ENCODE results near the gene FAHD1. TPM values are rescaled to one million over a fixed set of nuclear protein-coding genes. Genes with fewer than 3 reads are reported as not detected.

Gene FAHD1
- total RNA-seq, 6 experiments from 2014 or later: 25.5 to 96.5 (median 36.0) TPM

DNA sequence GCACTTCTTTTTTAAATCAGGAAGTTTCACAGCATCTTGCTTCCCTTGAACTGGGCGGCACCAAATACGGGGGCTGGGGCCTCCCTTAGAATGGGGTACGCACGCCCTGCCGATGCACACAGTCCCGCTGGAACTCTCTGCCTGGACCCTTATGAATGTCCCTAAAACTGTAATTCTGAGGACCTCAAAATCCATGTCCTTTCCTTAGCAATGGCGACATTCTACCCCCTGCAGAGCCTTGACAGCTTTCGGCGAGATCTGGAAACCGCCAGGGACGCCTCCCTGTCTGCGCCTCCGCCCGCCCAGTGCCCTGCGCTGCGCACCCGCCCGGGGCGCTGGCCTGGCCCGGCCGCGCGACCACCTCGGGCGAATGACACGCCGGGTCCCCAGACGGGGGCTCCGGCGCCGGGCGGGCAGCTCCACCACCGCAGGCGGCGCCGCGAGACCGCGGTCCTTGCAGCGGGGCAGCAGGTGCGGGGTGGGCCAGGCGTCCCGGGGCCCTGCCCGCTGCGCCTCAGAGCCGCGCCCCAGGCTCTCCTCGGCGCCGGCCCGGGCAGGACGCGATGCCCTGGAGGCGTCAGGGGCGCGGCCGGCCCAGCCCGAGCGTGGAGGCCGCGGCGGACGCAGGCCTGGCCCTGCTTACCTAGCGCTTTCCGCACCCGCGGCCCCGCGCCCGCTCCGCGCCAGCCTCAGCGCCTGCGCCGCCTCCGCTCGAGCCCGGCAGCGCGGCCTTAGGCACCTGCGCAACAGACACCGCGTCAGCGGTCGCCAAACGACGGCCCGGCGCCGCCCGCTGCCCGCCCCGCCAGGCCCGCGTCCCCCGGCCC, 929 bp upstream of the FAHD1 start:
- 0% methylated on average over 14 of the region's 96 CpGs for WGBS (ENCODE audit: insufficient coverage, low coverage, low lambda C conversion rate, missing lambda C conversion rate)
- Histone ChIP-seq H3K27me3 (no peaks in the 10 kb centered on the region), H3K9me3 (no peaks in the 10 kb centered on the region), H3K36me3 (peaks cover 0 to 18% (median 11%) of the 10 kb centered on the region in 4 donors), H3K27ac (peak overlapping the region; percentile 63 to 86 (median 65)), H3K4me3 (peak overlapping the region; percentile 96 to 99 (median 98)), H3K4me1 (peaks cover 0 to 57% (median 12%) of the 10 kb centered on the region in 4 donors)
- no peak for TF ChIP-seq POLR2A (IDR thresholded peaks at IDR 0.05)
- TF ChIP-seq, protein P1, sequence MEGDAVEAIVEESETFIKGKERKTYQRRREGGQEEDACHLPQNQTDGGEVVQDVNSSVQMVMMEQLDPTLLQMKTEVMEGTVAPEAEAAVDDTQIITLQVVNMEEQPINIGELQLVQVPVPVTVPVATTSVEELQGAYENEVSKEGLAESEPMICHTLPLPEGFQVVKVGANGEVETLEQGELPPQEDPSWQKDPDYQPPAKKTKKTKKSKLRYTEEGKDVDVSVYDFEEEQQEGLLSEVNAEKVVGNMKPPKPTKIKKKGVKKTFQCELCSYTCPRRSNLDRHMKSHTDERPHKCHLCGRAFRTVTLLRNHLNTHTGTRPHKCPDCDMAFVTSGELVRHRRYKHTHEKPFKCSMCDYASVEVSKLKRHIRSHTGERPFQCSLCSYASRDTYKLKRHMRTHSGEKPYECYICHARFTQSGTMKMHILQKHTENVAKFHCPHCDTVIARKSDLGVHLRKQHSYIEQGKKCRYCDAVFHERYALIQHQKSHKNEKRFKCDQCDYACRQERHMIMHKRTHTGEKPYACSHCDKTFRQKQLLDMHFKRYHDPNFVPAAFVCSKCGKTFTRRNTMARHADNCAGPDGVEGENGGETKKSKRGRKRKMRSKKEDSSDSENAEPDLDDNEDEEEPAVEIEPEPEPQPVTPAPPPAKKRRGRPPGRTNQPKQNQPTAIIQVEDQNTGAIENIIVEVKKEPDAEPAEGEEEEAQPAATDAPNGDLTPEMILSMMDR (IDR thresholded peaks at IDR 0.05): peak in 1 of 4 donors; percentile 8
- intact Hi-C loops (cut with DNase I): no loop called here
- ATAC-seq (peak; percentile 0 to 11 (median 2)), DNase-seq (peak in 2 of 3 donors; percentile 62 to 77)

DNA sequence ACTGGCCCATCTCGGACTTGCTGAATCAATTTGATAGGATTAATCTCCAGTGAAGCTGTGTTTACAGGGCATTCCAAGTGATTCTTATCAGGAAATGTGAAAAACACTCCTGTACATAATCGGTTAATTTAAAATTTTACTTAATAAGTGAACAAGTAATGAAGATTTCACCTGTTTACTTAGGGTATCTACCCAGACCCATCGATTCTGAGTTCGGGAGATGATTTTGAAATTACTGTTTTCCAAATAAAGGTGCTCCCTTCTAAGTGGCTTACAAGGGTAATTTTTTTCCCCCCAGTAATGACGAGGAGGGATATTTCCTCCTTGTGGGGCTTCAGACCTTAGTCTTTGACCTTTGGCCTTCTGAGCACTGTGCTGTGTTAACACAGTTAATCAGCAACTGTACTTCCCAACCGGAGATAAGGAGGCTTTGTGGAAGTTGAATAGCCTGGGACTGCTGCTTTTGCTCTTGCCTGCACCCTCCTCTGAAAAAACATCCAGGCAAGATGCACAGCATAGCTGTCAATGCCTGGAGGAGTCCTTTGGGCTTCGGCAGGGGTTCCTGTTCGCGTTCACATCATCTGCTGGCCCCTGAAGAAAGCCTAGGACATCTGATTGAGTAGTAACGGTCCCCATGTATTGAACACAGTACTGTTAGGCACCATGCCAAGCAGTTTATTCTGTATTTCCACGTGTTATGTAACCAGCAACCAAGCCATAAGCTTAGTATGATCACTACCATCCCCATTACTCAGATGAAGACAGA, 1.8 kb downstream of the FAHD1 start:
- ATAC-seq (peak in 3 of 4 donors; percentile 2 to 22 (median 11)), DNase-seq (no peak)
- Histone ChIP-seq H3K9me3 (no peaks in the 10 kb centered on the region), H3K36me3 (no peaks in the 10 kb centered on the region), H3K4me3 (peak overlapping the region; percentile 96 to 99 (median 98)), H3K27me3 (no peaks in the 10 kb centered on the region), H3K27ac (peak overlapping the region; percentile 53 to 86 (median 80)), H3K4me1 (peaks cover 0 to 67% (median 7%) of the 10 kb centered on the region in 4 donors)
- TF ChIP-seq, protein P1 (IDR thresholded peaks at IDR 0.05): no peak
- peak; percentile 22 for TF ChIP-seq POLR2A (IDR thresholded peaks at IDR 0.05)
- 28% methylated on average over 11 of the region's 11 CpGs for WGBS (ENCODE audit: insufficient coverage, low coverage, low lambda C conversion rate, missing lambda C conversion rate)
- intact Hi-C loops (cut with DNase I): no loop called here

DNA sequence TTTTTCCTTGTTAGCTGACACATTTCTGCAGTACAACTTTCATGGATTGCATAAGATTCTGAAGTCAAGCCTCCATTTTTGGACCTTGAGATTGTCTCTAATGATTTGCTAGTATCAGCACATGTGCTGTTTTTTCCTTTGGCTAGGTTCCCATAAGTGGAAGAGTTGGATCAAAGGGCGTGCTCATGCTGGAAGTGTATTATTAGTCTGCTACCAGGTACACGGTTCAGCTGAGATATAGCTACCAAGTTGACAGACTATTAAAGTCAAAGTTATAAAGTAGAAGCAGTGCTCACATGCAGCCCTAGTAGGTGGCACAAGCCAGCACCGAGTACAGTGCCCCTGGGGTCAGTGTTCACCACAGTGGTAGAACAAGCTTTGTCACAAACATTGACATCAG, 3.2 kb downstream of the FAHD1 start:
- Histone ChIP-seq H3K9me3 (no peaks in the 10 kb centered on the region), H3K27ac (peak overlapping the region in 2 of 3 donors; percentile 53 to 86), H3K4me1 (peaks cover 0 to 60% (median 8%) of the 10 kb centered on the region in 4 donors), H3K4me3 (peak overlapping the region; percentile 96 to 99 (median 98)), H3K27me3 (no peaks in the 10 kb centered on the region), H3K36me3 (no peaks in the 10 kb centered on the region)
- TF ChIP-seq, protein P1 (IDR thresholded peaks at IDR 0.05): no peak
- TF ChIP-seq POLR2A (IDR thresholded peaks at IDR 0.05): no peak
- 25% methylated on average over 3 of the region's 3 CpGs for WGBS (ENCODE audit: insufficient coverage, low coverage, low lambda C conversion rate, missing lambda C conversion rate)
- DNase-seq (peak; percentile 38 to 86 (median 78)), ATAC-seq (peak; percentile 15 to 57 (median 35))
- intact Hi-C loops (cut with DNase I): no loop called here

DNA sequence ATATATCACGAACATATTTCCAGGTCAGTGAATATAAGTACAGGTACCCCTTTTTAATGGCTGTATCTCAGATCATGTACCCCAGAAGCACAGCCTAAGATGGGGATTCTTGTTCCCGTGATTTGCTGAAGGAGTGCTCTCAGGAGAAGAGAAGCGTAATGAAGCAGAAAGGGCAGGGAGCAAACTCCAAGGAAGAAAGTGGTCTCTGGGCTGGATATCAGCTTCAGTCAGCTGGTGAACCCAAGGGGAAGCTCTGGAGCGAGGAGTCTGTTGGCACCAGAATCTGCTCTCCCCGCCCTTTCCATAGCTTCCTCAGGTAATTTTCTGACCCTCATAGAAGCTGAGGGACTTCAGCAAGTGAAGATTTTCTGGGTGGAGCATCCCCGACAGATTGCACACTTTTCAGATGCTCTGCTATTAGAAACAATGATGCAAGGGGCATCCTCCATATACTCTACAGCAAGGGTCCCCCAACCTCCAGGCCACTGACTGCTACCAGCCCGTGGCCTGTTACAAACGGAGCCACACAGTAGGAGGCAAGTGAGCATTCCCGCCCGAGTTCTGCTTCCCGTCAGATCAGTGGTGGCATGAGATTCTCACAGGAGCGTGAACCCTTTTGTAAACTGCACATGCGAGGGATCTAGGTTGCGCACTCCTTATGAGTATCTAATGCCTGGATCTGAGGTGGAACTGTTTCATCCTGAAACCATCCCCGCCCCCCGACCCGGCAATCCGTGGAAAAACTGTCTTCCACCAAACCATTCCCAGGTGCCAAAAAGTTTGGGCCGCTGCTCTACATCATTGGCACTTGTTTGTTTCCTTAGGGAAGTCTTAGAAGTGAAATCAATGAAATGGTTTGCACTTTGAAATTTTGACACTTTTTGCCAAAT, 4.4 kb downstream of the FAHD1 start:
- Histone ChIP-seq H3K36me3 (no peaks in the 10 kb centered on the region), H3K27me3 (no peaks in the 10 kb centered on the region), H3K4me1 (peaks cover 0 to 55% (median 8%) of the 10 kb centered on the region in 4 donors), H3K9me3 (no peaks in the 10 kb centered on the region), H3K27ac (peak overlapping the region in 1 of 3 donors; percentile 86), H3K4me3 (no peak overlapping the region)
- ATAC-seq (no peak), DNase-seq (no peak)
- TF ChIP-seq, protein P1 (IDR thresholded peaks at IDR 0.05): no peak
- TF ChIP-seq POLR2A (IDR thresholded peaks at IDR 0.05): no peak
- intact Hi-C loops (cut with DNase I): no loop called here
- WGBS (ENCODE audit: insufficient coverage, low coverage, low lambda C conversion rate, missing lambda C conversion rate): 69% methylated on average over 15 of the region's 19 CpGs
